Urinary bladder (tissue), 4 donors: Measurements from ENCODE around the gene TPT1. TPM values are rescaled to one million over a fixed set of nuclear protein-coding genes. Genes with fewer than 3 reads are reported as not detected.

Experiments used
- DNase-seq: peaks from one replicate; pipeline ENCODE4 v3.0.0-alpha.2; 2015; ENCODE audit errors: extremely low spot score
- H3K27ac ChIP-seq: one replicate; pipeline ENCODE4 v1.5.1; 2013; ENCODE audit warnings: low read depth, mild to moderate bottlenecking, moderate library complexity
- H3K36me3 ChIP-seq: one replicate; pipeline ENCODE4 v1.6.1; 2013; ENCODE audit warnings: mild to moderate bottlenecking, moderate library complexity; ENCODE audit not compliant: insufficient read depth
- H3K4me1 ChIP-seq: one replicate; pipeline ENCODE4 v1.6.1; 2013; ENCODE audit warnings: mild to moderate bottlenecking, moderate library complexity; ENCODE audit not compliant: insufficient read depth
- H3K4me3 ChIP-seq: one replicate; pipeline ENCODE4 v1.5.1; 2013; ENCODE audit warnings: low read depth, low read length
- whole genome bisulfite sequencing: extraction: QIAGEN DNeasy Blood & Tissue Kit; methylation state at CpG from one replicate; pipeline ENCODE4 v1.1.7; 2013; 5-methylcytosine and 5-hydroxymethylcytosine counted together
- polyA plus RNA-seq: library from polyadenylated mRNA; stranded (reverse); fragments of 200-250 nt; gene quantifications from one replicate; pipeline ENCODE4 v1.2.3, GENCODE V29; 2013
- total RNA-seq: library from RNA; depleted of rRNA; stranded (reverse); fragments of >200 nt; gene quantifications from one replicate; pipeline ENCODE4 v1.2.3, GENCODE V29; 2014
- donor health status: healthy with polysubstance abuse.
- donor health status: healthy.

The TPT1 gene
- total and polyA plus RNA-seq, 2 donors: 4,976 to 5,644 TPM

GRCh38 chr13:45336025-45336800 lies 4.8 kb downstream of the TPT1 start:
- Histone ChIP-seq H3K4me3 (no peak overlapping the region), H3K36me3 (peaks cover 6% of the 10 kb centered on the region), H3K4me1 (no peaks in the 10 kb centered on the region), H3K27ac (no peak overlapping the region)
- 82% methylated on average over 9 of the region's 9 CpGs for WGBS
- no peak for DNase-seq

- Histone ChIP-seq H3K36me3 (peaks cover 6% of the 10 kb centered on the region), H3K27ac (no peak overlapping the region), H3K4me1 (no peaks in the 10 kb centered on the region), H3K4me3 (no peak overlapping the region)
- WGBS: 61% methylated on average over 3 of the region's 3 CpGs
- DNase-seq: no peak
These were observed 5.5 kb downstream of the TPT1 start for GRCh38 chr13:45335397-45336024.

GRCh38 chr13:45333977-45334922 lies 6.7 kb downstream of the TPT1 start:
- peaks cover 6% of the 10 kb centered on the region for H3K36me3 ChIP-seq
- H3K4me3 ChIP-seq: no peak overlapping the region
- H3K27ac ChIP-seq: no peak overlapping the region
- WGBS: 73% methylated on average over 7 of the region's 7 CpGs
- H3K4me1 ChIP-seq: no peaks in the 10 kb centered on the region
- no peak for DNase-seq

GRCh38 chr13:45333251-45333976 lies 7.6 kb downstream of the TPT1 start:
- H3K36me3 ChIP-seq: peaks cover 6% of the 10 kb centered on the region
- 83% methylated on average over 3 of the region's 3 CpGs for WGBS
- H3K27ac ChIP-seq: no peak overlapping the region
- H3K4me3 ChIP-seq: no peak overlapping the region
- no peak for DNase-seq
- no peaks in the 10 kb centered on the region for H3K4me1 ChIP-seq

GRCh38 chr13:45332831-45333219 lies 8.2 kb downstream of the TPT1 start:
- 91% methylated on average over 3 of the region's 3 CpGs for WGBS
- no peak for DNase-seq
- peaks cover 6% of the 10 kb centered on the region for H3K36me3 ChIP-seq
- no peak overlapping the region for H3K4me3 ChIP-seq
- H3K27ac ChIP-seq: no peak overlapping the region
- no peaks in the 10 kb centered on the region for H3K4me1 ChIP-seq

GRCh38 chr13:45332036-45332830 lies 8.8 kb downstream of the TPT1 start:
- H3K4me1 ChIP-seq: no peaks in the 10 kb centered on the region
- DNase-seq: no peak

GRCh38 chr13:45331692-45332035 lies 9.3 kb downstream of the TPT1 start:
- H3K4me3 ChIP-seq: no peak overlapping the region
- peaks cover 6% of the 10 kb centered on the region for H3K36me3 ChIP-seq
- H3K4me1 ChIP-seq: no peaks in the 10 kb centered on the region
- H3K27ac ChIP-seq: no peak overlapping the region
- WGBS: 57% methylated on average over 3 of the region's 3 CpGs
- DNase-seq: no peak

More at GRCh38 chr13:45332036-45332830, 8.8 kb downstream of the TPT1 start:
- WGBS: 85% methylated on average over 2 of the region's 2 CpGs
- no peak overlapping the region for H3K27ac ChIP-seq
- H3K36me3 ChIP-seq: peaks cover 6% of the 10 kb centered on the region
- no peak overlapping the region for H3K4me3 ChIP-seq

GRCh38 chr13:45331123-45331619 lies 9.8 kb downstream of the TPT1 start:
- no peak overlapping the region for H3K4me3 ChIP-seq
- no peaks in the 10 kb centered on the region for H3K4me1 ChIP-seq
- WGBS: 75% methylated on average over 1 of the region's 1 CpG
- no peak overlapping the region for H3K27ac ChIP-seq
- H3K36me3 ChIP-seq: peaks cover 3% of the 10 kb centered on the region
- DNase-seq: no peak

GRCh38 chr13:45328661-45329111 lies 12.3 kb downstream of the TPT1 start:
- Histone ChIP-seq H3K27ac (no peak overlapping the region), H3K36me3 (no peaks in the 10 kb centered on the region), H3K4me3 (no peak overlapping the region), H3K4me1 (no peaks in the 10 kb centered on the region)
- DNase-seq: no peak
- 14% methylated on average over 3 of the region's 3 CpGs for WGBS

- DNase-seq: no peak
- 90% methylated on average over 9 of the region's 9 CpGs for WGBS
- Histone ChIP-seq H3K4me3 (no peak overlapping the region), H3K4me1 (no peaks in the 10 kb centered on the region), H3K27ac (no peak overlapping the region), H3K36me3 (no peaks in the 10 kb centered on the region)
These were observed 13.6 kb downstream of the TPT1 start for GRCh38 chr13:45327253-45327955.

GRCh38 chr13:45325806-45326205 lies 15.2 kb downstream of the TPT1 start:
- no peak for DNase-seq
- 38% methylated on average over 4 of the region's 4 CpGs for WGBS
- no peak overlapping the region for H3K4me3 ChIP-seq
- H3K4me1 ChIP-seq: no peaks in the 10 kb centered on the region
- H3K36me3 ChIP-seq: no peaks in the 10 kb centered on the region
- H3K27ac ChIP-seq: no peak overlapping the region
